ENCODE measurements around the gene RFXANK.

DNA sequence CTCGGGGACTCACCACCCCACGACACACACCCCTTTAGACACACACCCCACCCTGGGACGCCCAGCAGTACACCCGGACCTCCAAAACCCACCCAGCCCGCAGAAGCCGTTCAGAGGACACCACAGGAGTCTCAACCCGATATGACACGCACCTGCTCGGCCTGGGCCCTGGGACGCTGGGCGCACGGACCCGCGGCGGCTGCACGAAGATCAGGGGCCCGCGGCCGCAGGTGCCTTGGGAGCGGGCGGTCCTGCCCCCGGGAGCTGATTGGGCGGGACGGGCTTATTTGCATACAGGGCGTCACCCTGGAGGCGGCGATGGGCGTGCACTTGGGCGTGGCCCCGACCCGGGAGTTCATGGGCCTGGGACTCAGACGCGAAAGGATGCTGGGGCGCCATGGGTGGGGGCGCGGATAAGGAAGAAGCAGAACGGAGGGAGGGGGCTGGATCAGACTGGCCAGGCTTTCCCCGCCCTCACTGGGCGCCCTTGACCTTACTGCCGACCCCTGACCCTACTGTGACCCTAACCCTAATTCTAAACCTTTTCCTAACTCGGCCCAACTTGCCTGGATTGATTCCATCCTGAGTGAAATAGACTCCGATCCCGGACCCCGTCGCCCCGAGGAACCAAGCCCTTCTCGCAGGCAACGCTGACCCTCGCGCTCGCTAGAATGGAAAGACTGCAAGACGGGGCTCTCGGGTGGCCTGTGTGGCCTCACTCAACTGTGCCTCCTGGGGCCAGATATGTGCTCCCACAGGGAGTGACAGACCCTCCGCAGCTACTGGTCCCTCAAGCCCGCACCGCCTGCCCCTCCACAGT lies 21.8 kb upstream of the RFXANK start, which contains the start of gene MEF2B:
- TF ChIP-seq POLR2A (IDR thresholded peaks at IDR 0.05; ENCODE audit: low read length) (no peak), GATA1 (IDR thresholded peaks at IDR 0.05; ENCODE audit: low read depth, low read length) (no peak)
